ENCODE measurements around the gene IGSF3. TPM values are rescaled to one million over a fixed set of nuclear protein-coding genes. Genes with fewer than 3 reads are reported as not detected.

Gene IGSF3
- total RNA-seq, result 10 to 100 TPM; 23.2 to 30.4 TPM

DNA sequence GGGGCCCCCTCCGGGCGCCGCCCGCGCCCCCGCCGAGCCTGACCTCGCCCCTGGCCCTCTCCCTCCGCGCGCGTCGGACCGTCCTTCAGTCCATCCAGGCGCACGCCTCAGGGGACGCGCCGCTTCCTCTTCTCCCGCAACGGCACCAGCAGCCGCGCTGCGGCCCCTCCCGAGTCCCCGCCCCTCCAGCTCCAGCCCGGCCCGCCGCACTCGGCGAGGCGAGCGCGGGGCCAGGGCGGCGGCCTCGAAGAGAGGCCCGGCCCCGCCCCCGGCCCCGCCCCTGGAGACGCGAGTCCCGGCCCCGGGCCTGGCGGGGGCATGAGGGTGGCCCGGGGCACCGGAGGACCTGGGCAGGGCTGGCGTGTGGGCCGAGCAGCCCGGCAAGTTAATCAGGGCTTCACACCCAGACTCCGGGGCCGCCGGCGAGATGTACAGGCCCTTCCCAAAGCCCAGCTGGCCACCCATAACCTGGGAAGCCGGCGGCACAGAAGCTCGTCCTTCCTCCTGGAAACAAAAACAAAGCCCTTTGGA is at the start of gene IGSF3:
IGSF3 (minus strand) TSS at position 159 of the 531 bp plus-strand sequence. CDS start 1,407 bp downstream, outside the sequence.
- intact Hi-C loops (cut with DNase I), result loop anchor here (5.0 kb wide), 1 partner anchor 95 kb away; the partner anchor contains the start of gene CD58
- Histone ChIP-seq H3K27ac (peak within 1 kb of the TSS; percentile 62 to 66), H3K4me3 (peak within 1 kb of the TSS; percentile 71 to 77), H3K4me1 (replicated peaks) (no peaks in the 10 kb centered on the region), H3K36me3 (no peaks in the 10 kb centered on the region), H3K9me3 (no peaks in the 10 kb centered on the region), H3K27me3 (replicated peaks; ENCODE audit: insufficient read depth) (no peaks in the 10 kb centered on the region)
- TF ChIP-seq POLR2AphosphoS5 (IDR thresholded peaks at IDR 0.05) (no peak), POLR2A (IDR thresholded peaks at IDR 0.05) (peak; percentile 60)
- TF ChIP-seq, protein P1, sequence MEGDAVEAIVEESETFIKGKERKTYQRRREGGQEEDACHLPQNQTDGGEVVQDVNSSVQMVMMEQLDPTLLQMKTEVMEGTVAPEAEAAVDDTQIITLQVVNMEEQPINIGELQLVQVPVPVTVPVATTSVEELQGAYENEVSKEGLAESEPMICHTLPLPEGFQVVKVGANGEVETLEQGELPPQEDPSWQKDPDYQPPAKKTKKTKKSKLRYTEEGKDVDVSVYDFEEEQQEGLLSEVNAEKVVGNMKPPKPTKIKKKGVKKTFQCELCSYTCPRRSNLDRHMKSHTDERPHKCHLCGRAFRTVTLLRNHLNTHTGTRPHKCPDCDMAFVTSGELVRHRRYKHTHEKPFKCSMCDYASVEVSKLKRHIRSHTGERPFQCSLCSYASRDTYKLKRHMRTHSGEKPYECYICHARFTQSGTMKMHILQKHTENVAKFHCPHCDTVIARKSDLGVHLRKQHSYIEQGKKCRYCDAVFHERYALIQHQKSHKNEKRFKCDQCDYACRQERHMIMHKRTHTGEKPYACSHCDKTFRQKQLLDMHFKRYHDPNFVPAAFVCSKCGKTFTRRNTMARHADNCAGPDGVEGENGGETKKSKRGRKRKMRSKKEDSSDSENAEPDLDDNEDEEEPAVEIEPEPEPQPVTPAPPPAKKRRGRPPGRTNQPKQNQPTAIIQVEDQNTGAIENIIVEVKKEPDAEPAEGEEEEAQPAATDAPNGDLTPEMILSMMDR (IDR thresholded peaks at IDR 0.05), result no peak
- WGBS, result 2% methylated on average over 26 of the region's 58 CpGs
- peak; percentile 67 for DNase-seq (ENCODE audit: low spot score)

DNA sequence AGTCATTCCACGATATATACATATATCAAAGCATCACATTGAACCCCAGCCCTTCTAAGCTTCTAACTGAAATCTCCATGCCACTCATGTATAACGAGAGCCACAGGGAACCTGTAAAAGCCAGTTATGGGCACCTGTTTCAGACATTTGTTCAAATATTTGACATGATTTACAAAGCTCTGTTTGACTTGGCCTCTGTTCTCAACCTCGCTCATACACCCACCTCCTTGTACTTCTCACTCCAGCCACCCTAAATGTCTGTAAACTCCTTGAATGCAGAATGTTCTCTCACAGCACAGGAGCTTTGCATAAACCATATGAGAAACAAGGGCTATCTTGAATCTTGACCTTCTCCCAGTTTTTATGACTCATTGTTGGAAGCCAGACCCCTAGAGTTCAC is 49.8 kb upstream of the IGSF3 start:
- Histone ChIP-seq H3K4me3 (no peak overlapping the region), H3K9me3 (no peaks in the 10 kb centered on the region), H3K36me3 (no peaks in the 10 kb centered on the region), H3K27me3 (replicated peaks; ENCODE audit: insufficient read depth) (no peaks in the 10 kb centered on the region), H3K27ac (no peak overlapping the region), H3K4me1 (replicated peaks) (no peaks in the 10 kb centered on the region)
- peak; percentile 39 for DNase-seq (ENCODE audit: low spot score)
- TF ChIP-seq, protein P1 (IDR thresholded peaks at IDR 0.05), result no peak
- peak; percentile 65 for TF ChIP-seq POLR2AphosphoS5 (IDR thresholded peaks at IDR 0.05)
- WGBS, result 33% methylated on average over 3 of the region's 3 CpGs
- intact Hi-C loops (cut with DNase I), result no loop called here

DNA sequence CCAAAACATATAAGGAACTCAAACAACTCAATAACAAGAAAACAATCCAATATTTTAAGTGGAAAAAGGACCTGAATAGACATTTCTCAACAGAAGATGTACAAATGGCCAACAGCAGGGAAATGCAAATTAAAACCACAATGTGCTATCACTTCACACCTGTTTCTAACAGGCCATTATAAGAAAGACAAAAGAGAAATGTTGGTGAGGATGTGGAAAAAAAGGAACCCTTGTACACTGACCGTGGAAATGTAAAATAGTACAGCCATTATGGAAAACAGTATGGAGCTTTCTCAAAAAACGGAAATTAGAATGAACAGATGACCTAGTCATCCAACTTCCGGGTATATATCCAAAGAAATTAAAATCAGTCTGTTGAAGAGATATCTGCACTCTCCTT is 48.9 kb upstream of the IGSF3 start:
- DNase-seq (ENCODE audit: low spot score), result no peak
- H3K36me3 ChIP-seq, result no peaks in the 10 kb centered on the region
- no peaks in the 10 kb centered on the region for H3K9me3 ChIP-seq
- H3K27me3 ChIP-seq (replicated peaks; ENCODE audit: insufficient read depth), result no peaks in the 10 kb centered on the region
- H3K27ac ChIP-seq, result no peak overlapping the region
- TF ChIP-seq, protein P1 (IDR thresholded peaks at IDR 0.05), result no peak
- TF ChIP-seq POLR2AphosphoS5 (IDR thresholded peaks at IDR 0.05), result no peak
- TF ChIP-seq POLR2A (IDR thresholded peaks at IDR 0.05), result no peak
- intact Hi-C loops (cut with DNase I), result no loop called here
- H3K4me1 ChIP-seq (replicated peaks), result no peaks in the 10 kb centered on the region
- 94% methylated on average over 3 of the region's 3 CpGs for WGBS
- no peak overlapping the region for H3K4me3 ChIP-seq

DNA sequence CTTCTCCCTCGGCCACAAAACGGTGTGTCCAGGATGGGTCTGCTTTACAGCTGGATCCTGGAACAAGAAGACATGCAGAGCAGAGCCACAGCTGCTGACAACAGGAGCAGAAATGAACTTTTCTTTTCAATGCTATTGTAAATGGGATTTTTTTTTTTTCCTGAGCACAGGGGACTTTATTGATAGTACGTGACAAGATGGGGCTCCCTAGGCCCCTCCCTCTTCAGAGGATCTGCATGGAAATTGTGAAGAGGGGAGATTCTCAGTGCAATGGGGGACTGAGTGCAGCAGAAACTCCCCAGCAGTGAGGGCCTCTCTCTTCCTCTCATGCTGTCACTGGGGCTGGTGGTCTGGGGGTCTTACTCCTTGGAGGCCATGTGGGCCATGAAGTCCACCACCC is 45.9 kb upstream of the IGSF3 start:
- intact Hi-C loops (cut with DNase I), result no loop called here
- TF ChIP-seq, protein P1 (IDR thresholded peaks at IDR 0.05), result no peak
- TF ChIP-seq POLR2AphosphoS5 (IDR thresholded peaks at IDR 0.05) (no peak), POLR2A (IDR thresholded peaks at IDR 0.05) (no peak)
- Histone ChIP-seq H3K4me1 (replicated peaks) (peaks cover 4% of the 10 kb centered on the region), H3K27me3 (replicated peaks; ENCODE audit: insufficient read depth) (no peaks in the 10 kb centered on the region), H3K9me3 (no peaks in the 10 kb centered on the region), H3K4me3 (no peak overlapping the region), H3K27ac (no peak overlapping the region), H3K36me3 (no peaks in the 10 kb centered on the region)
- no peak for DNase-seq (ENCODE audit: low spot score)
- 89% methylated on average over 3 of the region's 3 CpGs for WGBS

DNA sequence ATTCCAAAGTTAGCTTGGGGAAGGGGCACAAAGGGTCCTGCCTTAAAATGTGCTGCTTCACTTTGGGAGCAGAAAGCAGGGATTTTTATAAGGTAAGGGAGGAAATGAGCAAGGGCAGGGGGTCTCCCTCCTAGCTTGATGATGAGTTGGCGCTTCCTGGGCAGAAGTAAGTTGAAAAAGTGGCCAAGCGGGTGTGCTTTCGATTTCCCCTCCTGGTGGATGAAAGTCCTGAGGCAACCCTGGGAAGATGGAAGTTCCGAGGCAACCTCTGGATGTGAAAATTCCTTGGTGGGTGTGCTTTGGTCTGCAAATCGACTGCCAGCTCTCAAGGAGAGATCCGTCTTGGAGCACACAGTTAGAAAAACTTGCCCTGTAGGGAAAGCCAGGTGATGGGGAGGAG is 45.0 kb upstream of the IGSF3 start:
- H3K36me3 ChIP-seq, result no peaks in the 10 kb centered on the region
- H3K4me1 ChIP-seq (replicated peaks), result peaks cover 4% of the 10 kb centered on the region
- no peak for DNase-seq (ENCODE audit: low spot score)
- H3K4me3 ChIP-seq, result no peak overlapping the region
- no peak for TF ChIP-seq POLR2AphosphoS5 (IDR thresholded peaks at IDR 0.05)
- intact Hi-C loops (cut with DNase I), result no loop called here
- no peaks in the 10 kb centered on the region for H3K27me3 ChIP-seq (replicated peaks; ENCODE audit: insufficient read depth)
- WGBS, result 74% methylated on average over 6 of the region's 6 CpGs
- H3K27ac ChIP-seq, result no peak overlapping the region
- H3K9me3 ChIP-seq, result no peaks in the 10 kb centered on the region
